Esophagus muscularis mucosa (tissue), 4 donors: ENCODE data around the gene EDARADD.

Experiments
- CTCF ChIP-seq, 3 experiments: fragments of 200-600 bp in 2 of 3; fragments of 450-650 bp in 1 of 3; sonication (generic) in 2 of 3; IDR thresholded peaks; one replicate each; pipeline ENCODE4 v1.5.1; 2017 to 2019; ENCODE audit warnings: antibody characterized with exemption in 3 of 3, mild to moderate bottlenecking in 2 of 3, moderate library complexity in 1 of 3
- EP300 ChIP-seq: sonication (generic); formaldehyde crosslinking; IDR thresholded peaks from one replicate; pipeline ENCODE4 v1.6.1; 2017; ENCODE audit warnings: antibody characterized with exemption
- POLR2A ChIP-seq: fragments of 450-650 bp; IDR thresholded peaks from one replicate; pipeline ENCODE4 v1.6.1; 2017; ENCODE audit warnings: antibody characterized with exemption, moderate library complexity, mild to moderate bottlenecking, low read depth

GRCh38 chr1:236351875-236352573 is 42.1 kb upstream of the EDARADD start:
- TF ChIP-seq POLR2A (no peak), EP300 (no peak), CTCF (IDR thresholded peaks at IDR 0.05) (no peak)
